C4-2B (cell line): ENCODE measurements around the gene PRKCE.

Experiments used
- ZFX ChIP-seq: fragments of 450-650 bp; IDR thresholded peaks from 2 replicates; pipeline ENCODE4 v1.6.1; 2017
- TF ChIP-seq, protein P1 (sequence below): fragments of 450-650 bp; conservative IDR thresholded peaks from 2 replicates; pipeline ENCODE4 v1.5.1; 2017; ENCODE audit warnings: mild to moderate bottlenecking

DNA sequence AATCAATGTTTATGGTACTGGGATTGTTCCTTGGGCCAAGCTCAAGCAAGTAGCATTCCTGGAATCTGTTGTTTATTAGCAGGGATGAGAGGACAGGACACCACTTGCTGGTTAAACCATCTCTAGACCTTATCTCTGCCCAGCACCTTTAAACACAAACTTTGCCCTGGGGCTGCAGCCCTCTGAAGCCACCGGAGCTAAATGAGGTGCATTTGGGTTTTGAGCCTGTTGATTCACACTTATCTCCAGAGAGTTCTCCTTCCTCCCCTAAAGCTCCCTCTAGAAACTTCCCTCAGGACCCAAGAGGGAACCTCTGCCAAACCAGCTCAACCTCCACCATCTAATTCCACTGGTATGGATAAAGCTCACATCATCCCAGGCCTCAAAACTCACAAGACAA, 551.0 kb downstream of the PRKCE start:
- TF ChIP-seq, protein P1, sequence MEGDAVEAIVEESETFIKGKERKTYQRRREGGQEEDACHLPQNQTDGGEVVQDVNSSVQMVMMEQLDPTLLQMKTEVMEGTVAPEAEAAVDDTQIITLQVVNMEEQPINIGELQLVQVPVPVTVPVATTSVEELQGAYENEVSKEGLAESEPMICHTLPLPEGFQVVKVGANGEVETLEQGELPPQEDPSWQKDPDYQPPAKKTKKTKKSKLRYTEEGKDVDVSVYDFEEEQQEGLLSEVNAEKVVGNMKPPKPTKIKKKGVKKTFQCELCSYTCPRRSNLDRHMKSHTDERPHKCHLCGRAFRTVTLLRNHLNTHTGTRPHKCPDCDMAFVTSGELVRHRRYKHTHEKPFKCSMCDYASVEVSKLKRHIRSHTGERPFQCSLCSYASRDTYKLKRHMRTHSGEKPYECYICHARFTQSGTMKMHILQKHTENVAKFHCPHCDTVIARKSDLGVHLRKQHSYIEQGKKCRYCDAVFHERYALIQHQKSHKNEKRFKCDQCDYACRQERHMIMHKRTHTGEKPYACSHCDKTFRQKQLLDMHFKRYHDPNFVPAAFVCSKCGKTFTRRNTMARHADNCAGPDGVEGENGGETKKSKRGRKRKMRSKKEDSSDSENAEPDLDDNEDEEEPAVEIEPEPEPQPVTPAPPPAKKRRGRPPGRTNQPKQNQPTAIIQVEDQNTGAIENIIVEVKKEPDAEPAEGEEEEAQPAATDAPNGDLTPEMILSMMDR, result no peak
- TF ChIP-seq ZFX, result no peak
